D721Med (cell line): ENCODE data around the gene HLA-DOB.
"Not testable (repeated sequence)": the region's sequence is repeated elsewhere in the genome, so short reads cannot be mapped to it uniquely, and the experiment has no call there.

Source experiments
- DNase-seq: peaks from one replicate; pipeline ENCODE4 v3.0.0; 2011; ENCODE audit warnings: low spot score; ENCODE audit not compliant: insufficient read length
- FAIRE-seq: peaks from 2 replicates; lab custom pipeline; 2011; peaks lifted over from hg19 to GRCh38; lab: Jason Lieb, UNC
- TF ChIP-seq, protein P1 (sequence below): IDR thresholded peaks from 2 replicates; pipeline ENCODE4 v1.5.1; 2012; ENCODE audit warnings: mild to moderate bottlenecking, control low read depth; ENCODE audit not compliant: insufficient read depth; ENCODE audit errors: missing control alignments

The HLA-DOB gene

DNA sequence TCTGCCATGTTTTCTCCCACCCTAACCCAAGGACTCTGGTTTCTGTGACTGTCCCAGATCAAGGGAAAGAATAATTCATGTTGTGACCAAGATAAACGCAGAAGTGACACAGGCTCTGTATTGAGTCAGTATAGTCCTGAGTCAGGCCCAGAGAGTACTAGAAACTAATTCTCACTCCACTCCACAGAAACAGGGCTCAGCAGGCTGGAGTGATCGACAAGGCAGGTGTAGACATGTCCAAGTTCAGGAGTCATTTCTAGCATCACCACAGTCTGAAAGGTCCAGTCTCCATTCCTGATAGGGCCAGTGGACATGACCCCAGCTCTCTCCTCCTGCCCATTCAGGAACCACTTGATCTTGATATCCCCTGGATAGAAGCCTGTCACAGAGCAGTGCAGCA, 2.7 kb downstream of the HLA-DOB start:
- no peak for FAIRE-seq
- TF ChIP-seq, protein P1, sequence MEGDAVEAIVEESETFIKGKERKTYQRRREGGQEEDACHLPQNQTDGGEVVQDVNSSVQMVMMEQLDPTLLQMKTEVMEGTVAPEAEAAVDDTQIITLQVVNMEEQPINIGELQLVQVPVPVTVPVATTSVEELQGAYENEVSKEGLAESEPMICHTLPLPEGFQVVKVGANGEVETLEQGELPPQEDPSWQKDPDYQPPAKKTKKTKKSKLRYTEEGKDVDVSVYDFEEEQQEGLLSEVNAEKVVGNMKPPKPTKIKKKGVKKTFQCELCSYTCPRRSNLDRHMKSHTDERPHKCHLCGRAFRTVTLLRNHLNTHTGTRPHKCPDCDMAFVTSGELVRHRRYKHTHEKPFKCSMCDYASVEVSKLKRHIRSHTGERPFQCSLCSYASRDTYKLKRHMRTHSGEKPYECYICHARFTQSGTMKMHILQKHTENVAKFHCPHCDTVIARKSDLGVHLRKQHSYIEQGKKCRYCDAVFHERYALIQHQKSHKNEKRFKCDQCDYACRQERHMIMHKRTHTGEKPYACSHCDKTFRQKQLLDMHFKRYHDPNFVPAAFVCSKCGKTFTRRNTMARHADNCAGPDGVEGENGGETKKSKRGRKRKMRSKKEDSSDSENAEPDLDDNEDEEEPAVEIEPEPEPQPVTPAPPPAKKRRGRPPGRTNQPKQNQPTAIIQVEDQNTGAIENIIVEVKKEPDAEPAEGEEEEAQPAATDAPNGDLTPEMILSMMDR, result no peak
- DNase-seq, result no peak

DNA sequence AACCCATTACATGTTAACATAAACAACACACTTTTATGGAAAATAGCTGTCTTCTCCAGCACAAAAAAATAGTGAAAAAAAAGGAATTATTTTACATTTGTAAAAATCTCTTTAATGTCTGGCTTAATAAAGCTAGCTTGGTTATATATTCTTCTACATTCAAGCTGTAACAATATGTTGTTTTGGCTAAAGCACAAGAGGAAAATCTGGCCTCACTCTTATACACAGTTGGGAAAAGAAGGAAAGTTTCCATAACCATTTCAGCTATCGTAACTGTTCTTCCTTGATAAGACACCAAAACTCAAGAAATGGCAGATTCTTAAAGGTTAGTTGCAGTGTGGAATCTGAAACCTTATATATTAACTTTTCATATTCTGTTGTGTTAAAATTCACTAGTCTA, 7.6 kb downstream of the HLA-DOB start:
- TF ChIP-seq, protein P1, result no peak
- FAIRE-seq (no peak), DNase-seq (no peak)

DNA sequence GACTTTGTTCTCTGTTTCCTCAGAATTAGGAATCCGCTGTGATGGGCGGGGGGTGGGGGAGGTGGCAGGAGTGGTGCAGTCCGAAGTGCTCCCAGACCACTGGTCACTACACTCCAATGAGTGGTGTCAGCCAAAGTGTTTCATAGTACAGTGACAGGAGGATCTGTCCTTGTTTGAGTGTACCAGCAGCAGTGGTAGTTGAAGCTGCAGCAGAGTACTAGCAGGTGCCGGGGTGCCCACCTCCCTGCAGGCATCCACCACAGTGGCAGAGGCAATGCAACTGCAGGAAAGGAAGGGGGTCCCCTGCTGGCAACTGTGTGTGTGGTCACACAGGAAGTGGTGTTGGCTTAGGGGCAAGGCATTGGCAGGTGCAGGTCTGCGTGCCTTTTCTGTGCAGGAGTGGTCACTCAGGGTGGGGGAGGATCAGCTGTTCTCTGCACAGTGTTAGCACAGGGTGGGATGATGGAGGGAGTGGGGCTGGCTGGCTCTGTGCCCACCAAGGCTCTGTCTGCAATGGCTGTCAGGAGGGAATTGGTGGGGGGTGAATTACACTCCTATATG, 9.7 kb downstream of the HLA-DOB start:
- TF ChIP-seq, protein P1, result no peak
- DNase-seq, result no peak
- FAIRE-seq, result no peak

DNA sequence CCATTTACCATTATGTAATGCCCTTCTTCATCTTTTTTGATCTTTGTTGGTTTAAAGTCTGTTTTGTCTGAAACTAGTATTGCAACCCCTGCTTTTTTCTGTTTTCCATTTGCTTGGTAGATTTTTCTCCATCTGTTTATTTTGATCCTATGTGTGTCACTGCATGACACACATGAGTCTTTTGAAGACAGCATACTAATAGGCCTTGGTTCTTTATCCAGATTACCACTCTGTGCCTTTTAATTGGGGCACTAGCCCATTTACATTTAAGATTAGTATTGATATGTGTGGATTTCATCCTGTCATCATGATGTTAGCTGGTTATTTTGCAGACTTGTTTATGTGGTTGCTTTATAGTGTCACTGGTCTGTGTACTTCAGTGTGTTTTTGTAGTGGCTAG, 11.4 kb downstream of the HLA-DOB start:
- DNase-seq, FAIRE-seq: not testable (repeated sequence)

DNA sequence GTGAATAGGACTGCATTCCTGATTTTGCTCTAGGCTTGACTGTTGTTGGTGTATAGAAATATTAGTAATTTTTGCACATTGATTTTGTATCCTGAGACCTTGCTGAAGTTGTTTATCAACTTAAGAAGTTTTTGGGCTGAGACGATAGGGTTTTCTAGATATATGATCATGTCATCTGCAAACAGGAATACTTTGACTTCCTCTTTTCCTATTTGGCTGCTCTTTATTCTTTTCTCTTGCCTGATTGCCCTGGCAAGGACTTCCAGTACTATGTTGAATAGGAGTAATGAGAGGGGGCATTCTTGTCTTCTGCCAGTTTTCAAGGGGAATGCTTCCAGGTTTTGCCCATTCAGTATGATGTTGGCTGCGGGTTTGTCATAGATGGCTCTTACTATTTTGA, 13.4 kb downstream of the HLA-DOB start:
- no peak for FAIRE-seq
- TF ChIP-seq, protein P1, result no peak
- no peak for DNase-seq

DNA sequence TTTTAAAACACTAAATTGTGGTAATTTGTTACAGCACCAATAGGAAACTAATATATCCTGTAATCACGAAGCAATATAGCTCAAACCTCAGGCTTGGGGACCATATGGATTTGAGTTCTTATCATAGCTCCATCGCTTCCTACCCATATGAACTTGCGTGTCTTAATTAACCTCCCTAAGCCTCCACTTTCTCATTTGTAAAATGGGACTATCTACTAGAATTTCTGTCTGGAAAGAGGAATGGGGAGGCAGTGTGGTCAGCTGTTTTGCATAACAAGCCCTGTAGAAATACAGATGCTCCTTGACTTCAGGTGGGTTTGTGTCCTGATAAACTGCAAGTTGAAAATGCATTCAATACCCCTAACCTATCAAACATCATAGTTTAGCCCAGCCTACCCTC, 17.1 kb downstream of the HLA-DOB start:
- DNase-seq (no peak), FAIRE-seq (no peak)
- TF ChIP-seq, protein P1, result no peak

DNA sequence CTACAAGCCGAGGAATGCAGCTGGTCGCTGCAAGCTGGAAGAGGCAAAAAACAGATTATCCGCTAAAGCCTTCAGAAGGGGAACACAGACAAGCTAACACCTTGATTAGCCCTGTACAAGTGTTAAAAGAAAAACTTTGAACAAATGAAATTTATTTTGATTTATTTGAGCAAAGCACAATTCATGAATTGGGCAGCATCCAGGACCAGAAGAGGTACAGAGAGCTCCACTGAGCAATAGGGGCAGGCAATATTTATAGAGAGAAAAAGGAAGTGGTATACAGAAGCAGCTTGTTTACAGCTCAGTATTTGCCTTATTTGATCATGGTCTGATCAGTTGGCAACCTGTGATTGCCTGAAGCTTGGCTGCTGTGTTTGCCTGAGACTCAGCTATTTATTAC, 17.6 kb downstream of the HLA-DOB start:
- DNase-seq (no peak), FAIRE-seq (no peak)
- TF ChIP-seq, protein P1, result no peak
